ENCODE results near the gene SCD.

GRCh38 chr10:100374200-100374655 is 27.2 kb downstream of the SCD start:
- TF ChIP-seq CTCF (IDR thresholded peaks at IDR 0.05) (no peak), EZH2 (IDR thresholded peaks at IDR 0.05; ENCODE audit: borderline replicate concordance, insufficient read depth, low read depth, low read length, poor library complexity, severe bottlenecking) (no peak)

All from B cell (primary cell).